ENCODE data around the gene UNC119. TPM values are rescaled to one million over a fixed set of nuclear protein-coding genes. Genes with fewer than 3 reads are reported as not detected.

UNC119 gene
- total RNA-seq, 2 experiments from 2014 or later, result 35.9 to 48.7 TPM

GRCh38 chr17:28573521-28573920, 21.1 kb upstream of the UNC119 start:
- ATAC-seq, result no peak
- Mint-ChIP-seq H3K9me3 (ENCODE audit: low read depth) (no peaks in the 10 kb centered on the region), H3K4me3 (no peak overlapping the region), H3K27ac (no peak overlapping the region), H3K36me3 (ENCODE audit: low read depth) (peaks cover 52% of the 10 kb centered on the region), H3K4me1 (peaks cover 41% of the 10 kb centered on the region), H3K27me3 (no peaks in the 10 kb centered on the region)
- DNase-seq, result no peak
- POLR2A ChIA-PET, result no interaction called here
- CTCF ChIA-PET, result interaction anchor here (1.0 to 3.2 kb wide), 2 partner anchors 26 kb away, joined by 3 to 9 read pairs; no protein-coding TSS in a partner anchor
- intact Hi-C loops (cut with DNase I, micrococcal nuclease), result no loop called here

DNA sequence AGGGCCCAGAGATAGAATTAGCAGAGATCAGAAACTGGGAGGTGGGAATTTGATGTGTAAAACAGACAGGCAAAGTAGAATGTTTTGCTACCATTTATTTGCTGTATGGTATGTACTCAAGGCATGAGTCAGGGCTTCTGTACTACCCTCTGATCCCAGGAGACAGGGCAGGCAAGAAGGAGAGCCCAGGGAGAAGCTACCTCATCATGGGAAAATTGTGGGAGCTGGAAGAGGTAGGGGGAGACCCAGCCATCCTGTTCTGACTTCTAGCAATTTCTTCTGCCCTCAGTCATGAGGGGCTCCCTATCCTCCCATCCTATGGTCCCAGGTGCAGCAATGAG, 20.6 kb upstream of the UNC119 start:
- H3K27ac Mint-ChIP-seq, result no peak overlapping the region
- H3K4me1 Mint-ChIP-seq, result peaks cover 45% of the 10 kb centered on the region
- no peaks in the 10 kb centered on the region for H3K27me3 Mint-ChIP-seq
- ATAC-seq, result no peak
- H3K4me3 Mint-ChIP-seq, result no peak overlapping the region
- ChIA-PET POLR2A (no interaction called here), CTCF (interaction anchor here (0.7 to 2.0 kb wide), 3 partner anchors 16 to 26 kb away, joined by 3 to 5 read pairs (median 3); no protein-coding TSS in a partner anchor)
- intact Hi-C loops (cut with DNase I, micrococcal nuclease), result no loop called here
- H3K9me3 Mint-ChIP-seq (ENCODE audit: low read depth), result no peaks in the 10 kb centered on the region
- DNase-seq, result no peak
- H3K36me3 Mint-ChIP-seq (ENCODE audit: low read depth), result peaks cover 51% of the 10 kb centered on the region

GRCh38 chr17:28572259-28573039, 20.0 kb upstream of the UNC119 start:
- H3K27me3 Mint-ChIP-seq, result no peaks in the 10 kb centered on the region
- peaks cover 51% of the 10 kb centered on the region for H3K4me1 Mint-ChIP-seq
- peak overlapping the region; percentile 94 for H3K27ac Mint-ChIP-seq
- H3K4me3 Mint-ChIP-seq, result peak overlapping the region; percentile 95
- H3K36me3 Mint-ChIP-seq (ENCODE audit: low read depth), result peaks cover 50% of the 10 kb centered on the region
- intact Hi-C loops (cut with DNase I, micrococcal nuclease), result no loop called here
- DNase-seq (no peak), ATAC-seq (no peak)
- ChIA-PET CTCF (interaction anchor here (0.6 to 3.2 kb wide), 7 partner anchors 15 to 215 kb away, joined by 3 to 38 read pairs (median 3); partner anchors contain the start of genes POLDIP2 and UNC119), POLR2A (interaction anchor here (1.1 to 2.7 kb wide), 2 partner anchors 21 to 27 kb away, joined by 5 to 16 read pairs; partner anchors contain the start of gene SPAG5)
- no peaks in the 10 kb centered on the region for H3K9me3 Mint-ChIP-seq (ENCODE audit: low read depth)

- ChIA-PET POLR2A (interaction anchor here (0.6 to 2.7 kb wide), 9 partner anchors 20 to 380 kb away, joined by 3 to 16 read pairs (median 4); partner anchors contain the start of genes BLTP2, PHF12, PROCA1 and RPL23A), CTCF (interaction anchor here (0.5 to 3.2 kb wide), 17 partner anchors 14 to 214 kb away, joined by 3 to 38 read pairs (median 4); partner anchors contain the start of genes POLDIP2, RPL23A and UNC119)
- Mint-ChIP-seq H3K36me3 (ENCODE audit: low read depth) (peaks cover 48% of the 10 kb centered on the region), H3K27ac (peak within 1 kb of the TSS; percentile 94), H3K9me3 (ENCODE audit: low read depth) (no peaks in the 10 kb centered on the region), H3K4me3 (peak within 1 kb of the TSS; percentile 95), H3K27me3 (no peaks in the 10 kb centered on the region), H3K4me1 (peaks cover 51% of the 10 kb centered on the region)
- peak; percentile 96 for DNase-seq
- ATAC-seq, result peak; percentile 99
- intact Hi-C loops (cut with DNase I, micrococcal nuclease), result loop anchor here (1.0 to 2.0 kb wide), 6 partner anchors 19 to 236 kb away; partner anchors contain the start of genes SPAG5 (in 2 of the 2), UNC119 (in 2 of the 2), BLTP2 (in 1 of the 2) and IFT20 (in 1 of the 2)
Measured at GRCh38 chr17:28571361-28572122, 19.1 kb upstream of the UNC119 start, which contains the start of gene PIGS. PIGS (minus strand) TSS chr17:28571524; CDS start chr17:28571496, 28 bp downstream.

DNA sequence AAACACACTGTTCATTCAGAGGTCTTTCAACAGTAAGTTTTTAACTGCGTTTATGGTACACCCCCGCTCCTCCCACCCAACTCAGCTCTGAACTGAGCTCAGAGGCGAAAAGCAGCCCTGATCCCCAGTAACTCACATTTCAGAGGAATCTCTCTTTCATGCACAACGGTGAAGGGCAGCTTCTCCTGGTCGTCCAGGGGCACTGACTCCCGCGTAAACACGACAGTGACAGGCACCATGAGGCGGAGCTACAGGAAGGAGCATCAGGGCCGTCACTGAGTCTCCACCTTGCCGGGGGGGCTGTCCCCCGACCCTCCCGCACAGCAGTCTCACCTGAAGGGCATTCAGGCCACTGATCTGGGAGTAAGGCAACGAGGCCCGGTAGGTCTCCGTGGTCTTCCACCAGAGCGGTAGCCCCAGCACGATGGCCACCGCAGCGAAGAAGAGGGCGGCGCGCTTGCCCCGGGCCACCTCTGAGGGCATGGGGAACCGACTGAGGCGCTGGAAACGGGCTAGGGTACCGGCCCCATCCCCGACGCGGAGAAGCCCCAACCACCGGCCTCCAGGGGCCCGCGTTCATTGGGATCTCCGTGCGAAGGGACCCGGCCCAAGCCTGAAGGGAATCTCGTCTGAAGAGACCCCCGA, 18.4 kb upstream of the UNC119 start:
- POLR2A ChIA-PET, result interaction anchor here (0.8 to 2.7 kb wide), 7 partner anchors 23 to 381 kb away, joined by 3 to 16 read pairs (median 4); partner anchors contain the start of genes BLTP2, PHF12, PROCA1 and RPL23A
- H3K27ac Mint-ChIP-seq, result peak overlapping the region; percentile 94
- intact Hi-C loops (cut with DNase I, micrococcal nuclease), result loop anchor here (1.0 to 2.0 kb wide), 6 partner anchors 18 to 236 kb away; partner anchors contain the start of genes SPAG5 (in 2 of the 2), UNC119 (in 2 of the 2), BLTP2 (in 1 of the 2) and IFT20 (in 1 of the 2)
- H3K4me3 Mint-ChIP-seq, result peak overlapping the region; percentile 95
- H3K36me3 Mint-ChIP-seq (ENCODE audit: low read depth), result peaks cover 42% of the 10 kb centered on the region
- H3K9me3 Mint-ChIP-seq (ENCODE audit: low read depth), result no peaks in the 10 kb centered on the region
- CTCF ChIA-PET, result interaction anchor here (0.6 to 3.2 kb wide), 17 partner anchors 13 to 677 kb away, joined by 3 to 38 read pairs (median 4); partner anchors contain the start of genes LYRM9, RPL23A and UNC119
- peaks cover 46% of the 10 kb centered on the region for H3K4me1 Mint-ChIP-seq
- no peaks in the 10 kb centered on the region for H3K27me3 Mint-ChIP-seq
- ATAC-seq (peak; percentile 45), DNase-seq (peak; percentile 71)

DNA sequence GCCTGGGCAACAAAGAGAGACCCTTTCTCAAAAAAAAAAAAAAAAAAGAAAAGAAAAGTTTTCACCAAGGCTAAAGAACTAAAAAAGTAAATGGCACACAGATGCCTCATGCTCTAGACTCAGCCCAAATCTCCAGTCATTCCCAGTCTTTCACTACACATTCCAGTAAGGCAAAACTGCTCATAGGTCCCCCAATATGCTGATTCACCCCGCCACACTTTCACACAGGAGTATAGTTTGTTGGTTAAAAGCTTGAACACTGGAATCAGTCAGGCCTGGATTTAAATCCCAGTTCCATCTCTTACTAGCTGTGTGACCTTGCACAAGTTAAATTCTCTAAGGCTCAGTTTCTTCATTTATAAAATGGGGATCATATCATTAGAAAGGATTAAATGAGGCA, 17.0 kb upstream of the UNC119 start:
- ATAC-seq (no peak), DNase-seq (no peak)
- Mint-ChIP-seq H3K27ac (peak overlapping the region; percentile 69), H3K4me1 (peaks cover 49% of the 10 kb centered on the region), H3K36me3 (ENCODE audit: low read depth) (peaks cover 34% of the 10 kb centered on the region), H3K9me3 (ENCODE audit: low read depth) (no peaks in the 10 kb centered on the region), H3K27me3 (no peaks in the 10 kb centered on the region), H3K4me3 (peak overlapping the region; percentile 95)
- ChIA-PET CTCF (interaction anchor here (1.0 to 3.2 kb wide), 4 partner anchors 13 to 92 kb away, joined by 3 to 38 read pairs (median 4); partner anchors contain the start of genes SDF2 and UNC119), POLR2A (interaction anchor here (2.7 kb wide), 1 partner anchor 30 kb away, joined by 16 read pairs; the partner anchor contains the start of gene SPAG5)
- intact Hi-C loops (cut with DNase I, micrococcal nuclease), result no loop called here

- no peak for DNase-seq
- ATAC-seq, result no peak
- Mint-ChIP-seq H3K9me3 (ENCODE audit: low read depth) (no peaks in the 10 kb centered on the region), H3K4me3 (no peak overlapping the region), H3K4me1 (peaks cover 45% of the 10 kb centered on the region), H3K27me3 (no peaks in the 10 kb centered on the region), H3K27ac (peak overlapping the region; percentile 60), H3K36me3 (ENCODE audit: low read depth) (peaks cover 28% of the 10 kb centered on the region)
- intact Hi-C loops (cut with DNase I, micrococcal nuclease), result no loop called here
- ChIA-PET CTCF (interaction anchor here (0.7 to 0.8 kb wide), 2 partner anchors 10 to 15 kb away, joined by 3 read pairs; partner anchors contain the start of genes ALDOC and UNC119), POLR2A (no interaction called here)
Measured at GRCh38 chr17:28567604-28568003, 15.2 kb upstream of the UNC119 start.

GRCh38 chr17:28563475-28563874, 11.1 kb upstream of the UNC119 start:
- no peak overlapping the region for H3K4me3 Mint-ChIP-seq
- H3K4me1 Mint-ChIP-seq, result peaks cover 19% of the 10 kb centered on the region
- no peak overlapping the region for H3K27ac Mint-ChIP-seq
- peaks cover 37% of the 10 kb centered on the region for H3K36me3 Mint-ChIP-seq (ENCODE audit: low read depth)
- POLR2A ChIA-PET, result interaction anchor here (0.7 kb wide), 1 partner anchor 292 kb away, joined by 3 read pairs; no protein-coding TSS in a partner anchor
- DNase-seq, result no peak
- no peaks in the 10 kb centered on the region for H3K9me3 Mint-ChIP-seq (ENCODE audit: low read depth)
- CTCF ChIA-PET, result interaction anchor here (0.6 kb wide), 1 partner anchor 650 kb away, joined by 4 read pairs; no protein-coding TSS in a partner anchor
- H3K27me3 Mint-ChIP-seq, result no peaks in the 10 kb centered on the region
- ATAC-seq, result no peak
- intact Hi-C loops (cut with DNase I, micrococcal nuclease), result no loop called here

DNA sequence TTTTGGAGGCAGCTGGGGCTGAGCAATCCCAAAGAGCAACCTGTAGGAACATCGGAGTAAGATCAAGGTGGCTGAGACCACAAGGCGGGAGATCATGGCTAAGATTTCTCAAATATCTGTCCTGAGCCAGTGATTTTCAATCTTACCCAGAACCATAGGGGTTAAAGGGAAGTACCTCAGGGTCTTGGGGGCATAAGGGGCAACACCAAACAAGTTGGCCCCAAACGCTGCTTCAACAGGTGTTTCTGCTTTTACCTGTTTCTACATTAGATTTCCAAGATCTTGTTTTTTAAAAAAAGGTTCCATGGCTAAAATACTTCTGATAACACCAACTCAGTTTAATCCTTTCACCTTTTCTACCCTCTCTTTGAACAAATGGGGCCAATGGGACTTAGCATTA, 2.6 kb upstream of the UNC119 start:
- POLR2A ChIA-PET, result no interaction called here
- no peak overlapping the region for H3K4me3 Mint-ChIP-seq
- intact Hi-C loops (cut with DNase I, micrococcal nuclease), result loop anchor here in 1 of 2 experiments (10.0 kb wide), 1 partner anchor 200 kb away; the partner anchor contains the start of gene POLDIP2
- H3K27me3 Mint-ChIP-seq, result no peaks in the 10 kb centered on the region
- DNase-seq, result no peak
- CTCF ChIA-PET, result interaction anchor here (0.9 to 1.0 kb wide), 2 partner anchors 16 to 130 kb away, joined by 3 to 4 read pairs; partner anchors contain the start of gene PIGS
- H3K27ac Mint-ChIP-seq, result no peak overlapping the region
- peaks cover 38% of the 10 kb centered on the region for H3K36me3 Mint-ChIP-seq (ENCODE audit: low read depth)
- ATAC-seq, result no peak
- peaks cover 31% of the 10 kb centered on the region for H3K4me1 Mint-ChIP-seq
- H3K9me3 Mint-ChIP-seq (ENCODE audit: low read depth), result no peaks in the 10 kb centered on the region

GRCh38 chr17:28554565-28554964, 2.1 kb upstream of the UNC119 start:
- no peak overlapping the region for H3K27ac Mint-ChIP-seq
- no peak overlapping the region for H3K4me3 Mint-ChIP-seq
- H3K36me3 Mint-ChIP-seq (ENCODE audit: low read depth), result peaks cover 35% of the 10 kb centered on the region
- ChIA-PET CTCF (interaction anchor here (0.9 to 1.3 kb wide), 3 partner anchors 17 to 130 kb away, joined by 3 to 4 read pairs (median 4); partner anchors contain the start of gene PIGS), POLR2A (no interaction called here)
- peaks cover 36% of the 10 kb centered on the region for H3K4me1 Mint-ChIP-seq
- no peaks in the 10 kb centered on the region for H3K27me3 Mint-ChIP-seq
- ATAC-seq, result no peak
- no peak for DNase-seq
- no peaks in the 10 kb centered on the region for H3K9me3 Mint-ChIP-seq (ENCODE audit: low read depth)
- intact Hi-C loops (cut with DNase I, micrococcal nuclease), result loop anchor here in 1 of 2 experiments (10.0 kb wide), 1 partner anchor 200 kb away; the partner anchor contains the start of gene POLDIP2

All from activated CD4-positive, alpha-beta T cell treated with anti-CD3 and anti-CD28 coated beads for 36 hours (primary cell).